ENCODE results near the gene RUFY3.
"Not testable (repeated sequence)": the region's sequence is repeated elsewhere in the genome, so short reads cannot be mapped to it uniquely, and the experiment has no call there.

Gene RUFY3

GRCh38 chr4:70778888-70779422 is 57.2 kb downstream of the RUFY3 start:
- DNase-seq (ENCODE audit: low spot score) = no peak

- DNase-seq (ENCODE audit: low spot score) = no peak
Measured at GRCh38 chr4:70783096-70783495, 61.3 kb downstream of the RUFY3 start.

- no peak for DNase-seq (ENCODE audit: low spot score)
Measured at GRCh38 chr4:70787496-70787895, 65.7 kb downstream of the RUFY3 start.

- DNase-seq (ENCODE audit: low spot score) = no peak
Measured at GRCh38 chr4:70788733-70789132, 67.0 kb downstream of the RUFY3 start.

GRCh38 chr4:70793626-70794025 is 71.9 kb downstream of the RUFY3 start:
- DNase-seq (ENCODE audit: low spot score) = no peak

- no peak for DNase-seq (ENCODE audit: low spot score)
Measured at GRCh38 chr4:70801265-70801809, 79.6 kb downstream of the RUFY3 start.

GRCh38 chr4:70802928-70803580 is 81.3 kb downstream of the RUFY3 start:
- DNase-seq (ENCODE audit: low spot score) = no peak

- no peak for DNase-seq (ENCODE audit: low spot score)
Measured at GRCh38 chr4:70808151-70808550, 86.4 kb downstream of the RUFY3 start.

- no peak for DNase-seq (ENCODE audit: low spot score)
Measured at GRCh38 chr4:70815370-70815769, 93.6 kb downstream of the RUFY3 start.

GRCh38 chr4:70816894-70817293 is 95.1 kb downstream of the RUFY3 start:
- DNase-seq (ENCODE audit: low spot score) = no peak

- DNase-seq (ENCODE audit: low spot score) = no peak
Measured at GRCh38 chr4:70818173-70818855, 96.5 kb downstream of the RUFY3 start.

- DNase-seq (ENCODE audit: low spot score) = no peak
Measured at GRCh38 chr4:70818921-70819320, 97.2 kb downstream of the RUFY3 start.

- no peak for DNase-seq (ENCODE audit: low spot score)
Measured at GRCh38 chr4:70829015-70829414, 107.3 kb downstream of the RUFY3 start.

- no peak for DNase-seq (ENCODE audit: low spot score)
Measured at GRCh38 chr4:70829492-70829891, 107.7 kb downstream of the RUFY3 start.

- no peak for DNase-seq (ENCODE audit: low spot score)
Measured at GRCh38 chr4:70830054-70830453, 108.3 kb downstream of the RUFY3 start.

GRCh38 chr4:70831293-70831692 is 109.5 kb downstream of the RUFY3 start:
- DNase-seq (ENCODE audit: low spot score) = no peak

- DNase-seq (ENCODE audit: low spot score) = no peak
Measured at GRCh38 chr4:70833675-70834074, 111.9 kb downstream of the RUFY3 start.

GRCh38 chr4:70836081-70836480 is 114.3 kb downstream of the RUFY3 start:
- no peak for DNase-seq (ENCODE audit: low spot score)

GRCh38 chr4:70838204-70838603 is 116.4 kb downstream of the RUFY3 start:
- DNase-seq (ENCODE audit: low spot score) = no peak

- DNase-seq (ENCODE audit: low spot score) = peak; percentile 52
Measured at GRCh38 chr4:70838666-70839588, 117.2 kb downstream of the RUFY3 start.

GRCh38 chr4:70839589-70840093 is 117.9 kb downstream of the RUFY3 start, which contains the start of gene GRSF1:
GRSF1 (minus strand) TSS chr4:70839890; CDS start chr4:70839827, 63 bp downstream.
- peak; percentile 70 for DNase-seq (ENCODE audit: low spot score)

GRCh38 chr4:70840137-70840536 is 118.4 kb downstream of the RUFY3 start:
- not testable (repeated sequence) for DNase-seq (ENCODE audit: low spot score)

All from HuH-7.5 (cell line).